Transverse colon (tissue), 4 donors: ENCODE measurements around the gene FAM83D.

Experiments used
- EP300 ChIP-seq: sonication (generic); formaldehyde crosslinking; IDR thresholded peaks from one replicate; pipeline ENCODE4 v1.6.1; 2017; ENCODE audit warnings: antibody characterized with exemption, low read depth
- POLR2AphosphoS5 ChIP-seq, 3 donors: sonication (generic); formaldehyde crosslinking; IDR thresholded peaks; one replicate each; pipeline ENCODE4 v1.6.1; 2016; ENCODE audit warnings: antibody characterized with exemption in 3 of 3
- TF ChIP-seq, protein P1 (sequence below), 5 experiments: fragments of 200-600 bp in 3 of 5; fragments of 450-650 bp in 2 of 5; sonication (generic) in 3 of 5; IDR thresholded peaks; 1 replicate in 2 of 5; 2 replicates in 3 of 5; pipeline ENCODE4 v1.5.1; 2016 to 2017; ENCODE audit warnings: antibody characterized with exemption in 5 of 5, inconsistent platforms in 3 of 5, mild to moderate bottlenecking in 2 of 5, moderate library complexity in 1 of 5

DNA sequence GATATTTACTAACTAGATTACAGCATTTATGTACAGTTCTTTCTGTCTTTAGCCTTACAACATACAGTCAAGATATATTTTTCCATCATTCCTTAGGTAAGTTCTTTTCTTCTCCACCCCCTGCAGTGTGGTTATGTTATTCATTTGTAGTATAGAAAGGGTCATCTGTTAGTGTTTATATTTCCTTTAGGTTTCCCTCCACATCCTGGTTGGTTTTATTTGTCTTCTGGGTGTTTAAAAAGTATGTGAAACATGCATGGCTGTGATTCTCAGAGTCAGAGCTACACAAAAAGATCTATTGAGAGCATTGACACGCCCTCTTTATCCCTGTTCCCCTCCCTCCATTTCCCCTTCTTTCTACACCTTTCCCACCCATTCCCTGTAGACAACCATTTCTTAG, 56.1 kb downstream of the FAM83D start:
- TF ChIP-seq, protein P1, sequence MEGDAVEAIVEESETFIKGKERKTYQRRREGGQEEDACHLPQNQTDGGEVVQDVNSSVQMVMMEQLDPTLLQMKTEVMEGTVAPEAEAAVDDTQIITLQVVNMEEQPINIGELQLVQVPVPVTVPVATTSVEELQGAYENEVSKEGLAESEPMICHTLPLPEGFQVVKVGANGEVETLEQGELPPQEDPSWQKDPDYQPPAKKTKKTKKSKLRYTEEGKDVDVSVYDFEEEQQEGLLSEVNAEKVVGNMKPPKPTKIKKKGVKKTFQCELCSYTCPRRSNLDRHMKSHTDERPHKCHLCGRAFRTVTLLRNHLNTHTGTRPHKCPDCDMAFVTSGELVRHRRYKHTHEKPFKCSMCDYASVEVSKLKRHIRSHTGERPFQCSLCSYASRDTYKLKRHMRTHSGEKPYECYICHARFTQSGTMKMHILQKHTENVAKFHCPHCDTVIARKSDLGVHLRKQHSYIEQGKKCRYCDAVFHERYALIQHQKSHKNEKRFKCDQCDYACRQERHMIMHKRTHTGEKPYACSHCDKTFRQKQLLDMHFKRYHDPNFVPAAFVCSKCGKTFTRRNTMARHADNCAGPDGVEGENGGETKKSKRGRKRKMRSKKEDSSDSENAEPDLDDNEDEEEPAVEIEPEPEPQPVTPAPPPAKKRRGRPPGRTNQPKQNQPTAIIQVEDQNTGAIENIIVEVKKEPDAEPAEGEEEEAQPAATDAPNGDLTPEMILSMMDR (IDR thresholded peaks at IDR 0.05): no peak
- TF ChIP-seq POLR2AphosphoS5 (IDR thresholded peaks at IDR 0.05) (no peak), EP300 (no peak)
